NCI-H748 treated with DMSO at 0.1 percent for 48 hours (cell line): ENCODE measurements around the gene CUTA.
A peak's percentile ranks its signal among the peaks of the same experiment; 100 is the strongest.

Experiments used
- DNase-seq: peaks from one replicate; lab custom pipeline; 2025; lab: John Stamatoyannopoulos, UW

CUTA gene

GRCh38 chr6:33438978-33439594 lies 21.2 kb upstream of the CUTA start:
- DNase-seq, result no peak

DNA sequence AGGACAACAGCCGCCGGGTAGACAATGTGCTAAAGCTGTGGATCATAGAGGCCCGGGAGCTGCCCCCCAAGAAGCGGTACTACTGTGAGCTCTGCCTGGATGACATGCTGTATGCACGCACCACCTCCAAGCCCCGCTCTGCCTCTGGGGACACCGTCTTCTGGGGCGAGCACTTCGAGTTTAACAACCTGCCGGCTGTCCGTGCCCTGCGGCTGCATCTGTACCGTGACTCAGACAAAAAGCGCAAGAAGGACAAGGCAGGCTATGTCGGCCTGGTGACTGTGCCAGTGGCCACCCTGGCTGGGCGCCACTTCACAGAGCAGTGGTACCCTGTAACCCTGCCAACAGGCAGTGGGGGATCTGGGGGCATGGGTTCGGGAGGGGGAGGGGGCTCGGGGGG lies 19.8 kb upstream of the CUTA start:
- no peak for DNase-seq

GRCh38 chr6:33434961-33435360 lies 17.1 kb upstream of the CUTA start:
- no peak for DNase-seq

DNA sequence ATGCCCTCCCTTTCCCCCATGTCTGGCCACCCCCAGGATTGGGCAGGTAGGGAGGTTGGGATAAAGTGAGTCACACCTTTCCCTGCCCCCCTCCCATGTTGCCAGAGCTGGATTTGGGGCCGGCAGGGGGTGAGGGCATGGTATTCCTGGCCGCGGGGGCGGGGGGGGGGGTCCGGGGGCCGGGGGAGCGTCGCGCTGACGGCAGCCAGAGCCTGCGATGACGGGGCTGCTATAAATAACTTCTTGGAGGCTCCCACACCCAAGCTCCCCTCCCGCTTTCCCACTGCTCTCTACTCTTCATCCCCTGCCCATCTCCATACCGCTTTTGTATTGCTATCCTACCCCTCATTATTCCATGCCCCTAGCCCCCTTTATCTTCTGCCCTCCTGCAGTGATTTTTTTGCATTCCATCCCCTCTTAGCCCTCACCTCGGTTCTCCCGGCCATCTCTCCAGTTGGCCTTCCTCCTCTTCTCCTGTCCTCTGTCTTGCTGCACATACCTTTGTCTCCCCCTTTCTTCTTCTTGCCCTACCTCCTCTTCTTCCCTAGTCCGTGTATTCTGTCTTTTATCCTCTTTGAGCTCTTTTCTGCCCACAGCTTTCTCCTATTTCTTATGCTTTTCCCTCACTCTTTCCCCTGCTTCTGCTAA lies 15.8 kb upstream of the CUTA start:
- DNase-seq, result no peak

GRCh38 chr6:33433001-33433543 lies 15.2 kb upstream of the CUTA start:
- no peak for DNase-seq

DNA sequence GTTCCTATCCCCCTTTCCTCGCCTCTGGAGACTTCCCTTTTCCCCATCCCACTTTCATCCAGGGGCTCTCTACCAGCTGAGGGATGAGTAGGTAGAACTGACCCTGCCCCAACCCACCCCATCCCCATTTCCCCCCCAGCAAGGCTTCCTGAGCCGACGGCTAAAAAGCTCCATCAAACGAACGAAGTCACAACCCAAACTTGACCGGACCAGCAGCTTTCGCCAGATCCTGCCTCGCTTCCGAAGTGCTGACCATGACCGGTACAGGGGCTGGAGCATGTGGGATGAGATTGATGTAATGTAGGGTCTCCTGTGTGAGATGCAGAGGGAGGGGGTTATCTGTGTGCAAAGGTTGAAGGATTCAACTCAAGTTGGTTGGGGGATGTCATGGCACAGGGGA lies 14.6 kb upstream of the CUTA start:
- no peak for DNase-seq

DNA sequence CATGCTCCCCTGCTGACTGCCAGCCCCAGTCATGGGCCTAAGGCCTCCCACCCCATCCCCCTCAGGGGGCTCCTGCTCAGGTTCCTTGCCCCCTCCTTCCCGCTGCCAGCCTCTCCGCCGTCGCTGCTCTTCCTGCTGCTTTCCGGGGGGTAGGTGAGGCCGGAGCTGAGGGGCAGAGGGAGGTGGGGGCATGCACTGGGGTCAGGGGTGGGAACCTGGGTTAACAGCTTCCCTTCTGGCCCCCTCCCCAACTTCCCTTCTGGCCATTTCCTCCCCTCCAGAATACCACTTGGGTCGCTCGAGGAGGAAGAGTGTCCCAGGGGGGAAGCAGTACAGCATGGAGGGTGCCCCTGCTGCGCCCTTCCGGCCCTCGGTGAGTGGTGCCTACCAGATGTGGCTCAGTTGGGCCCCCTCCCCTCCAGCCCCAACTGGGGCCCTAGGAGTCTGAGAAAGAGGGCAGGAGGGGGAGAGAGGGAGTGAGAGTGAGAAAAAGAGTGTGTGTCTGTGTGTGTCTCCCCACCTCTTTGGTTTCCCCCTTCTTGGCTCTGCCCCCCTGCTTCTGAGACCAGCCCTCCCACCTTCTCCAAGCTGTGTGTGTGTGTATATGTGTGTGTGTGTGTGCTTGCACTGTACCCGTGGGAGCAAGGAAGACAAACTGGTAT lies 14.1 kb upstream of the CUTA start:
- no peak for DNase-seq

DNA sequence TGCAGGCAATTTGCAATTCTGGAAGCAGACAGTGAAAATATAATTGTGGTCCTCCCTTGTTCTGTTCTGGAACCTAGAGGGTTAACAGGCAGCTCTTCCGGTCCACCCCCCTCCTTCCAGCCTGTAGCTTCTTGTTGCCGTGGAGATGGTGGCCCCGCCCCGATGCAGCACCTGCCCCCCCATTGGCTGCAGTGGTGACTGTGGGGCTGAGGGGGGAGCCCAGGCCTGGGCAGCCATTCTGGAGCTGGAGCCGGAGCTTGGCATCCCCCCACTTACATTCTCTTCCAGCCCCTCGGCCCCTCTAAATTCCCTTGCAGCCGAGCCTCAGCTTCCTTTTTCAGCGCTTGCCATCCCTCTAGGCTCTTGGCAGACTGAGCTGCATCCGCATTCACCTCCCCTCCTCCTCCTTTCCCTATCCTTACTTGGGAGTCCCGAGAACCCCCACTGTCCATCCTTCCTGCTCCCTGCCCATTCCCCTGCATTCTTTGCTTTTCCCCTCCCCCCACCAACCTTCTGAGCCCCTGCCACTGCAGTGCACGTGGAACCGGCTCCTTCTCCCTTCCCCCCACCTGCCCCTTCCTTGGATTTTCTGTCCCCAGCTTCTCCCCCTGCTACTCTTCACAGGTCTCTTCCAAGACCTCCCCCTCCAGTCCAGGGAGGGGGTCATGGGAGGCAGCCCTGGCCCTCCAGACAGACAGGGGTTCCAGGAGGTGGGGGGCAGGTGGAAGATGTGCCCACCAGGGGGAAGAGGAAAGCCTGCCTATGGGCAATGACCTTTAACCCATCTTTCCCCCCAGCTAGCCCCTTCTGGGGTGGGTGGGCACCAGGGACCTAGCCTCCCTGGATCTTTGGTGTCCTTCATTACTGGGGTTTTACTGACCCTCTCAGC lies 13.3 kb upstream of the CUTA start:
- DNase-seq, result peak; percentile 60

GRCh38 chr6:33430334-33430733 lies 12.4 kb upstream of the CUTA start:
- no peak for DNase-seq

DNA sequence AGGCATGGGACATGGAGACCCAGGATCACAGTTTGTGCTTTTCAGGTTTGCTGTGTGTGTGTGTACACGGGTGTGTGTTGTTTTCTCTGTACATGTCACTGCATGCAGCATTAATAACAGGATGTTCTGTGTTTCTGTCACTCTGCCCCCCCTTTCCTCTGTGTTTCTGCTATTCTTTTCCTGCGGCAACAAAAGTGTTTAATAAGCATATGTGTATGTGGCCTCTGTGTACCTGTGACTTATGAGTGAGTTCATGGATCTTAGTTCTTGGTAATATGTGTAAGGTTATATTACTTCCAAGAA lies 11.8 kb upstream of the CUTA start:
- DNase-seq, result no peak

GRCh38 chr6:33428966-33429749 lies 11.3 kb upstream of the CUTA start:
- no peak for DNase-seq

GRCh38 chr6:33428224-33428965 lies 10.5 kb upstream of the CUTA start:
- DNase-seq, result no peak

- no peak for DNase-seq
These were observed 9.8 kb upstream of the CUTA start for GRCh38 chr6:33427585-33428223.

- DNase-seq, result no peak
These were observed 8.9 kb upstream of the CUTA start for GRCh38 chr6:33426590-33427511.

GRCh38 chr6:33425668-33426577 lies 8.0 kb upstream of the CUTA start:
- peak; percentile 77 for DNase-seq

- DNase-seq, result no peak
These were observed 7.2 kb upstream of the CUTA start for GRCh38 chr6:33424855-33425667.

- DNase-seq, result no peak
These were observed 5.9 kb upstream of the CUTA start for GRCh38 chr6:33423777-33424176.

- DNase-seq, result no peak
These were observed 3.4 kb upstream of the CUTA start for GRCh38 chr6:33421344-33421643.
